Measurements from ENCODE around the gene HSD3B1.

HSD3B1 gene

DNA sequence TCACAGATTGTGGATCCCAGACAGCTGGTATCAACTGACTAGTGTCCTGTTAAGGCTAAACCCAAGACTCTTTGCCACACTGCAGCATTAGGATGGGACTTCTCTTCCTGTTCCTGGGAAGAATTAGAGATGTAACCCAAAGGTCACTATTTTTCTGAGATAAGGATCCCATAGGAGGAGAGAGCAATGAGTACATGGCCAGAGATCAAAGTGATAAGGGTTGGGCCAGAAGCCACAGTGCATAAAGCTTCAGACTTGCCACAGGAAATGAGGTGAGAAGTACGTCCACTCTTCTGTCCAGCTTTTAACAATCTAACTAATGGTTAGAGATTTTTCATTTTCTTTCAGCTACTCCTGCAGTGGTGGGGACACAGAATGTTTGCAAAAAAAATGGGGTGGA, at the start of gene HSD3B1:
Gene HSD3B1 (plus strand): TSS at position 270 of the 400 bp plus-strand sequence. CDS start 267 bp downstream, outside the sequence.
- Histone ChIP-seq H3K9ac (ENCODE audit: low read length) (no peak within 1 kb of the TSS), H3K9me2 (replicated peaks; ENCODE audit: insufficient read depth, low read length) (no peaks in the 10 kb centered on the region), H3F3A (ENCODE audit: insufficient read depth) (no peaks in the 10 kb centered on the region), H3K9me3 (ENCODE audit: insufficient read depth, low read length) (no peaks in the 10 kb centered on the region), H4K20me1 (ENCODE audit: low read depth, low read length) (no peaks in the 10 kb centered on the region), H3K36me3 (ENCODE audit: low read length) (no peaks in the 10 kb centered on the region), H3K4me2 (ENCODE audit: low read depth, low read length, poor library complexity, severe bottlenecking) (no peak within 1 kb of the TSS), H3K79me2 (ENCODE audit: insufficient read depth, low read length) (no peaks in the 10 kb centered on the region), H3K27me3 (ENCODE audit: low read length) (no peaks in the 10 kb centered on the region), H3K4me3 (ENCODE audit: insufficient read depth, low read length, poor library complexity, severe bottlenecking) (no peak within 1 kb of the TSS), H2AFZ (ENCODE audit: low read depth, low read length, severe bottlenecking) (no peak within 1 kb of the TSS), H3K27ac (ENCODE audit: low read depth, low read length) (no peak within 1 kb of the TSS)
- TF ChIP-seq, protein P1, sequence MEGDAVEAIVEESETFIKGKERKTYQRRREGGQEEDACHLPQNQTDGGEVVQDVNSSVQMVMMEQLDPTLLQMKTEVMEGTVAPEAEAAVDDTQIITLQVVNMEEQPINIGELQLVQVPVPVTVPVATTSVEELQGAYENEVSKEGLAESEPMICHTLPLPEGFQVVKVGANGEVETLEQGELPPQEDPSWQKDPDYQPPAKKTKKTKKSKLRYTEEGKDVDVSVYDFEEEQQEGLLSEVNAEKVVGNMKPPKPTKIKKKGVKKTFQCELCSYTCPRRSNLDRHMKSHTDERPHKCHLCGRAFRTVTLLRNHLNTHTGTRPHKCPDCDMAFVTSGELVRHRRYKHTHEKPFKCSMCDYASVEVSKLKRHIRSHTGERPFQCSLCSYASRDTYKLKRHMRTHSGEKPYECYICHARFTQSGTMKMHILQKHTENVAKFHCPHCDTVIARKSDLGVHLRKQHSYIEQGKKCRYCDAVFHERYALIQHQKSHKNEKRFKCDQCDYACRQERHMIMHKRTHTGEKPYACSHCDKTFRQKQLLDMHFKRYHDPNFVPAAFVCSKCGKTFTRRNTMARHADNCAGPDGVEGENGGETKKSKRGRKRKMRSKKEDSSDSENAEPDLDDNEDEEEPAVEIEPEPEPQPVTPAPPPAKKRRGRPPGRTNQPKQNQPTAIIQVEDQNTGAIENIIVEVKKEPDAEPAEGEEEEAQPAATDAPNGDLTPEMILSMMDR (IDR thresholded peaks at IDR 0.05; ENCODE audit: insufficient read depth, low read length, poor library complexity, severe bottlenecking), result no peak

DNA sequence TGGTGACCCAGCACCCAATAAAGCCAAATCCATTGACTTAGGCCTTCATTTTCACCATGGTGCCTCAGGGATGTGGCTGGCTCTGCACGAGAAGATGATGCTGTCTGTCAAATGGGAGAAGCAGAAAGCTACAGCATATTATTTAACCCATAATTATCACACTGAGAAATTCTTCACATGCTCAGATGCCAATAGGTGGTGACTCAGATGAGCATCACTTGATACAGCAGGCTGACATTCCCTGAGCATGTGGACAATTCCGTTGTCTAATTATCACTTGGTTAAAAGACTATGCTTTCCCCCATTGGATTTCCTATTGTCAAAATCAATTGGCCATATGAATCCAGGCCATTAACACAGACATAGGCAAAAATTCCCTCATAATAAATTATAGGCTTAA, 44.0 kb upstream of the HSD3B1 start:
- TF ChIP-seq EZH2phosphoT487 (conservative IDR thresholded peaks at IDR 0.05; ENCODE audit: low read length), result no peak
- TF ChIP-seq, protein P1 (IDR thresholded peaks at IDR 0.05; ENCODE audit: insufficient read depth, low read length, poor library complexity, severe bottlenecking), result no peak
- no peak overlapping the region for H3K27ac ChIP-seq (ENCODE audit: low read depth, low read length)

DNA sequence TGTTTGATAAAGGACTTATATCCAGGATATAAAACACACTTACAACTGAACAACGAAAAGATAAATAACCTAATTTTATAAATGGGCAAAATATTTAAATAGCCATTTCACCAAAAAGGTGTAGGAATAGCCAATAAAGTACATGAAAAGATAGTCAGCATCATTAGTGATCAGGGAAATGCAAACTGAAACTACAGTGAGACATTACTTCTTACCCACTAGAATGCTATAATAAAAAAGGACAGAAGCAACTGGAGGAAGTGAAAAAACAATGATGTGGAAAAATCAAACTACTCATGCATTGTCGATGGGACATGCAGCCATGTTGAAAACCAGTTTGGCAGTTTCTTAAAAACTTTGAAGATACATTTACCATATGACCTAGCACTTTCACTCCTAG, 43.4 kb upstream of the HSD3B1 start:
- Histone ChIP-seq H3K9me2 (replicated peaks; ENCODE audit: insufficient read depth, low read length) (no peaks in the 10 kb centered on the region), H3K4me3 (ENCODE audit: insufficient read depth, low read length, poor library complexity, severe bottlenecking) (no peak overlapping the region), H3K9me3 (ENCODE audit: insufficient read depth, low read length) (no peaks in the 10 kb centered on the region), H3K9ac (ENCODE audit: low read length) (no peak overlapping the region), H3K27me3 (ENCODE audit: low read length) (no peaks in the 10 kb centered on the region), H3K79me2 (ENCODE audit: insufficient read depth, low read length) (no peaks in the 10 kb centered on the region), H3K27ac (ENCODE audit: low read depth, low read length) (no peak overlapping the region), H3K36me3 (ENCODE audit: low read length) (no peaks in the 10 kb centered on the region), H3K4me2 (ENCODE audit: low read depth, low read length, poor library complexity, severe bottlenecking) (no peak overlapping the region), H2AFZ (ENCODE audit: low read depth, low read length, severe bottlenecking) (no peak overlapping the region), H3F3A (ENCODE audit: insufficient read depth) (no peaks in the 10 kb centered on the region), H4K20me1 (ENCODE audit: low read depth, low read length) (no peaks in the 10 kb centered on the region)
- no peak for TF ChIP-seq EZH2phosphoT487 (conservative IDR thresholded peaks at IDR 0.05; ENCODE audit: low read length)
- TF ChIP-seq, protein P1 (IDR thresholded peaks at IDR 0.05; ENCODE audit: insufficient read depth, low read length, poor library complexity, severe bottlenecking), result no peak

More for the DNA sequence above, 44.0 kb upstream of the HSD3B1 start:
- no peaks in the 10 kb centered on the region for H3K79me2 ChIP-seq (ENCODE audit: insufficient read depth, low read length)
- no peaks in the 10 kb centered on the region for H3K27me3 ChIP-seq (ENCODE audit: low read length)
- H3K4me3 ChIP-seq (ENCODE audit: insufficient read depth, low read length, poor library complexity, severe bottlenecking), result no peak overlapping the region
- H3K36me3 ChIP-seq (ENCODE audit: low read length), result no peaks in the 10 kb centered on the region
- H3K9ac ChIP-seq (ENCODE audit: low read length), result no peak overlapping the region
- H4K20me1 ChIP-seq (ENCODE audit: low read depth, low read length), result no peaks in the 10 kb centered on the region
- H3K9me3 ChIP-seq (ENCODE audit: insufficient read depth, low read length), result no peaks in the 10 kb centered on the region
- H3K4me2 ChIP-seq (ENCODE audit: low read depth, low read length, poor library complexity, severe bottlenecking), result no peak overlapping the region
- H3F3A ChIP-seq (ENCODE audit: insufficient read depth), result no peaks in the 10 kb centered on the region
- H2AFZ ChIP-seq (ENCODE audit: low read depth, low read length, severe bottlenecking), result no peak overlapping the region
- no peaks in the 10 kb centered on the region for H3K9me2 ChIP-seq (replicated peaks; ENCODE audit: insufficient read depth, low read length)
